Left ventricle myocardium inferior (tissue), 1 donor: ENCODE data around the gene PXYLP1. TPM values are rescaled to one million over a fixed set of nuclear protein-coding genes. Genes with fewer than 3 reads are reported as not detected.

Experiments used
- DNase-seq: peaks from one replicate; pipeline ENCODE4 v3.0.0-alpha.2; 2020
- H3K27ac ChIP-seq: fragments of 200-600 bp; replicated peaks from 2 replicates; pipeline ENCODE4 v1.8.0; 2021
- H3K27me3 ChIP-seq: fragments of 200-600 bp; 2 replicates; pipeline ENCODE4 v1.8.0; 2021; ENCODE audit warnings: low read depth
- H3K36me3 ChIP-seq: fragments of 200-600 bp; 2 replicates; pipeline ENCODE4 v1.8.0; 2021
- H3K4me1 ChIP-seq: fragments of 200-600 bp; 2 replicates; pipeline ENCODE4 v1.8.0; 2021
- H3K4me3 ChIP-seq: fragments of 200-600 bp; 2 replicates; pipeline ENCODE4 v1.8.0; 2021; ENCODE audit warnings: mild to moderate bottlenecking, moderate library complexity
- H3K9me3 ChIP-seq: fragments of 200-600 bp; replicated peaks from 2 replicates; pipeline ENCODE4 v1.8.0; 2021
- intact Hi-C: fragments of 100-400 bp; cut with micrococcal nuclease; formaldehyde crosslinking; loops from one replicate; pipeline ENCODE4 v1.11.0; 2022
- total RNA-seq: library from RNA; stranded (reverse); fragmentation: NEBNext Ultra II Directional; extraction: Animal tissue kit (Norgen Biotek cat#: 25700); gene quantifications from one replicate; pipeline ENCODE4 v1.2.1, GENCODE V29; 2021
- TF ChIP-seq, protein P1 (sequence below): fragments of 200-600 bp; IDR thresholded peaks from 2 replicates; pipeline ENCODE4 v1.8.0; 2021; ENCODE audit warnings: antibody characterized with exemption, mild to moderate bottlenecking, borderline replicate concordance
- donor health status: DM: no; HTN: yes; CAD: no; lungs with severe emphysema.

PXYLP1 gene
- total RNA-seq, 1 donor from 2014 or later = 25.6 TPM

DNA sequence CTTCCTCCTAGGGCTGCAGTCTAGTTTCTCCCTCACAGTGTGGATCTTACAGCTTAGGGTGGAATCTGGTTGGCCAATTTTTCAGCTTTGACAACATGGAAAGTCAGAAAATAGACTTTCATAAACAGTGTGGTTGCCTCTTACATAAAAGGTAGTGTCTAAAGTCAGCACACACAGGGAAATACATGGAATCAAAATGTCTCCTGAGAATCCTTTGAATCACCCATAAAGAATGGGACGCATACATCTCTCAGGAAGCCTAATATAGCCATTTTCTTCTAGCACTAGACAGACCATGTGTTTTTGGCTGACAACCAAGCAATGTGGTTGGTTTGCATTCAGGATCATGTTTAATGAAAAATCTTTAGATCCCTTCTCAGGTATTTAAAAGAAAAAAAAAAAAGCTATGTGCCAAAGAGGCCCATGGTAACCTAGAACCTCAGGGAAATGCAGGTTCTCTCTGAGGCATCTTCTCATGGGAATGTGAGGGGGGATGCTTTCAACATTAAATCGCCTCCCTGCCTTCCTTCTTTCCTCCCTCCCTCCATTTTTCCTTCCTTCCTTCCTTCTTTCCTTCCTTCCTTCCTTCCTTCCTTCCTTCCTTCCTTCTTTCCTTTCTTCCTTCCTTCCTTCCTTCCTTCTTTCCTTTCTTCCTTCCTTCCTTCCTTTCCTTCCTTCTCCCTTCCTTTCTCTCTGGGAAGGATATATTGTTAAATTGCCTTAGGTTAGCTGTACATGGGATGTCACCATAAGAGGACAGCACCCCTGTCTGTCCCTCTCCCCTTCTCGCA is 102.4 kb downstream of the PXYLP1 start:
- Histone ChIP-seq H3K9me3 (no peaks in the 10 kb centered on the region), H3K27ac (no peak overlapping the region), H3K36me3 (no peaks in the 10 kb centered on the region), H3K4me1 (peaks cover 14% of the 10 kb centered on the region), H3K27me3 (no peaks in the 10 kb centered on the region), H3K4me3 (no peak overlapping the region)
- TF ChIP-seq, protein P1, sequence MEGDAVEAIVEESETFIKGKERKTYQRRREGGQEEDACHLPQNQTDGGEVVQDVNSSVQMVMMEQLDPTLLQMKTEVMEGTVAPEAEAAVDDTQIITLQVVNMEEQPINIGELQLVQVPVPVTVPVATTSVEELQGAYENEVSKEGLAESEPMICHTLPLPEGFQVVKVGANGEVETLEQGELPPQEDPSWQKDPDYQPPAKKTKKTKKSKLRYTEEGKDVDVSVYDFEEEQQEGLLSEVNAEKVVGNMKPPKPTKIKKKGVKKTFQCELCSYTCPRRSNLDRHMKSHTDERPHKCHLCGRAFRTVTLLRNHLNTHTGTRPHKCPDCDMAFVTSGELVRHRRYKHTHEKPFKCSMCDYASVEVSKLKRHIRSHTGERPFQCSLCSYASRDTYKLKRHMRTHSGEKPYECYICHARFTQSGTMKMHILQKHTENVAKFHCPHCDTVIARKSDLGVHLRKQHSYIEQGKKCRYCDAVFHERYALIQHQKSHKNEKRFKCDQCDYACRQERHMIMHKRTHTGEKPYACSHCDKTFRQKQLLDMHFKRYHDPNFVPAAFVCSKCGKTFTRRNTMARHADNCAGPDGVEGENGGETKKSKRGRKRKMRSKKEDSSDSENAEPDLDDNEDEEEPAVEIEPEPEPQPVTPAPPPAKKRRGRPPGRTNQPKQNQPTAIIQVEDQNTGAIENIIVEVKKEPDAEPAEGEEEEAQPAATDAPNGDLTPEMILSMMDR = no peak
- DNase-seq = no peak
- intact Hi-C loops = no loop called here

DNA sequence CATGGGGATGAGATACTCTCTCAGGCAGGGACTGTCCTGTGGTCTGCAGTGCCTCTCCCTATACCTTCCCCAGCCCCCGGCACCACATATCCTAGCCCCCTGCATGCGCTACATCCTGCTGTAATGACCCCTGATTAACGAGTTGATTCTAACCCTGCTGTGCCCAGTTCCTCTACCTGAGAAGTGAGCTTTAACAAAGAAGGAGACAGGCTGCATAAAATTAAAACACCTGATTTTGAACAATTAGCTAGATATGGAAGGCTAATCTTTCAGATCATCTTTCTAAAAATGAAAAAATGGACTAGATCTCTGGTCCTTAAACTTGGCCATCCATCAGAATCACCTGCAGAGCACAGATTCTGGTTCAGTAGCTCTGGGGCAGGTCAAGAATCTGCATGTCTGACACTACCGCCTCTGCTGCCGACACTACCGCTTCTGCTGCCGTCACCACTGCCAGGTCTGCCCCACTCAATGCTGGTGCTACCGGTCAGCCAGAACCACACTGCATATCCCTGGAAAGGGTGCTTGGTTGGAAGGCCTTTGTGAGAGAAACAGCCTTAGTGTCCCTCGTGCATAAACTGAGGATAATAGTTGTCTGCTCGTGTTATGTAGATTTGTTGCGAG is 103.1 kb downstream of the PXYLP1 start:
- intact Hi-C loops = no loop called here
- H3K9me3 ChIP-seq = no peaks in the 10 kb centered on the region
- H3K27me3 ChIP-seq = no peaks in the 10 kb centered on the region
- peaks cover 14% of the 10 kb centered on the region for H3K4me1 ChIP-seq
- no peak overlapping the region for H3K27ac ChIP-seq
- no peak for DNase-seq
- no peak overlapping the region for H3K4me3 ChIP-seq
- TF ChIP-seq, protein P1 = no peak
- H3K36me3 ChIP-seq = no peaks in the 10 kb centered on the region

DNA sequence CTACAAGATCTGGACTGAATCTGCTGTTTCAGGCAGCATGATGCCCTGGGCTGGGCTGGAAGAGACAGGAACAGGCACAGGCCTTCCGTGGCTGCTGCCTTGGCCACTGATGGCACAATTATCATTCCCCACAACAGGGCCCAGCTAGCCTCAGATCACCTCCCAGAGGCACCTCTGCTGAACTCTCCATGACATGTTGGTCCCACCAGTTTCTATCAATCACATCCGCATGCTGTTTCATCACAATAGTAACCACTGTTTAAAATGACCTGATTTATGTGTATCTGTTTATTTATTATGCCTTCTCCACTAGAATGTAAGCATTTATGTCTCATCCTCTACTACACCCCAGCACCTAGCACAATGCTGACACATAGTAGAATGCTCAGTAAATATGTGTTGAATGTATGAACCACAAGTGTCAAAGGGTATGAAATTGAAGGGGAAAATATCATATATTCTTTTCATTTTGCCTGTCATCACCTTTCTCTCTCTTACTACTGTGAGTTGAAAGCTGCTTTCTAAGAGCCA is 104.0 kb downstream of the PXYLP1 start:
- no peak for DNase-seq
- intact Hi-C loops = no loop called here
- H3K4me3 ChIP-seq = no peak overlapping the region
- H3K4me1 ChIP-seq = peaks cover 14% of the 10 kb centered on the region
- TF ChIP-seq, protein P1 = no peak
- H3K27me3 ChIP-seq = no peaks in the 10 kb centered on the region
- H3K36me3 ChIP-seq = no peaks in the 10 kb centered on the region
- no peak overlapping the region for H3K27ac ChIP-seq
- no peaks in the 10 kb centered on the region for H3K9me3 ChIP-seq

DNA sequence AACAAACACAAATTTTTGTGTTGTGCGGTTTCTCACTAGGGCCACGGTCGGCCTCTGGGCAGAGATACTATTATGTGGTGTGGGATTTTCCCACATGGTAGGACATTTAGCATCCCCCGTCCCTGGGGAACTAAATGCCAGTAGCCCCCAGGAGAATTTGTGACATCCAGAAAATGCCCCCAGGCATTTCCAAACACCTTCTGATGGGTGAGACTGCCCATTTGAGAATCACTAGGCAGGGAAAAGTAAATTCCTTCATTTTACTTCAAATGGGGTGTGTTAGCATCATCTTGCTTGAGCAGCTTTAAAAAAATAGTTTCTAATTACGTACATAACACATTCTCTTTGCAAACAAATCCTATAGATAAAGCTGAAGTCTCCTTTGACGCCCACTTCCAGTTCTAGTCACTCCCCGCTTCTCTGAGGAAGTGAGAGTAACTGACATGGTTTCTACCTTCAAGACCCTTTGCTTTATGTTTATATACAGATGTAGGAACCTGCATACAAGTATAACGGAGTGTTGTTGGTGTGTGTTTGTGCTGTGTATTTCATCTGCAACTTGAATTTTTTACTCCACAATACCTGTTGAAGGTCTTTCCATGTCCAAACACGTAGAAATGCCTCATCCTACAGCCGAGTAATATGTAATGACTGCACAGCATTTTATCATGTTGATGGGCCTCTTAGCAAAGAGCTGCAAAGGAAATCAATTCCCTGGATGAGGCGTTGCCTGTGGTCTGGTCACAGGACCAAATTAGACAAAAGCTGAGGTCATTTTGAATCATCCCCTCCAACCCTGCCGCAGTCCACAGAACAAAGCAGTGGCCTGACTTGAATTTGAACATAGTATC is 105.3 kb downstream of the PXYLP1 start:
- intact Hi-C loops = no loop called here
- H3K36me3 ChIP-seq = no peaks in the 10 kb centered on the region
- no peak for DNase-seq
- H3K27me3 ChIP-seq = no peaks in the 10 kb centered on the region
- TF ChIP-seq, protein P1 = no peak
- H3K9me3 ChIP-seq = no peaks in the 10 kb centered on the region
- H3K4me3 ChIP-seq = no peak overlapping the region
- H3K27ac ChIP-seq = no peak overlapping the region
- peaks cover 14% of the 10 kb centered on the region for H3K4me1 ChIP-seq

DNA sequence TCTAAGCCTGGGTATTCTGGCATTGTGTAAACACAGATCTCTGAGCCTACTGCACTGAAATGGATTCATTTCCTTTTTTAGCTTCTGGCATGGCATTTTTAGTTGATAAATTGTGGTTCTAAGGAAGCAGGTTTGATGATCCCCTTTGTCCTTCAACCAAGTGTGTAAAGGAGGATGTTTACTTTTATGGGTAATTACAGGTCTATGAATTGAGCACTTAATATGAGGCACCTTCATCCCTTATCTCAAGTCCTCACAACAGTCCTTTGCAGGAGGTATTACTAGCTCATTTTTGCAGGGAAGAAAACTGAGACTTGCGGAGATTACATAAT is 105.9 kb downstream of the PXYLP1 start:
- Histone ChIP-seq H3K27ac (no peak overlapping the region), H3K4me3 (no peak overlapping the region), H3K9me3 (no peaks in the 10 kb centered on the region), H3K36me3 (no peaks in the 10 kb centered on the region), H3K27me3 (no peaks in the 10 kb centered on the region), H3K4me1 (peaks cover 9% of the 10 kb centered on the region)
- intact Hi-C loops = no loop called here
- TF ChIP-seq, protein P1 = no peak
- DNase-seq = no peak
